Neutrophil (primary cell): ENCODE data around the gene EEF1G.

ENCODE experiments used
- H3K27ac ChIP-seq: fragments of 200-600 bp; sonication (generic); 2 replicates; pipeline ENCODE4 v1.5.1; 2016; ENCODE audit warnings: mild to moderate bottlenecking, moderate library complexity
- H3K27me3 ChIP-seq: fragments of 200-600 bp; sonication (generic); 2 replicates; pipeline ENCODE4 v1.6.0; 2016; ENCODE audit warnings: mild to moderate bottlenecking
- H3K36me3 ChIP-seq: fragments of 200-600 bp; sonication (generic); 2 replicates; pipeline ENCODE4 v1.5.1; 2017
- H3K4me1 ChIP-seq, 2 experiments: fragments of 200-600 bp in 1 of 2; sonication (generic) in 1 of 2; 1 replicate in 1 of 2; 2 replicates in 1 of 2; pipeline versions ENCODE4 v1.5.1 to v1.6.1; 2013 to 2016; ENCODE audit warnings: low read depth in 1 of 2, low read length in 1 of 2, mild to moderate bottlenecking in 1 of 2, moderate library complexity in 1 of 2; ENCODE audit not compliant: control insufficient read depth in 1 of 2, insufficient read depth in 1 of 2
- H3K4me3 ChIP-seq, 2 experiments: fragments of 200-600 bp in 1 of 2; sonication (generic) in 1 of 2; 1 replicate in 1 of 2; 2 replicates in 1 of 2; pipeline ENCODE4 v1.5.1; 2013 to 2016; ENCODE audit warnings: low read depth in 1 of 2, low read length in 1 of 2, mild to moderate bottlenecking in 1 of 2, moderate library complexity in 1 of 2
- H3K9me3 ChIP-seq: fragments of 200-600 bp; sonication (generic); 2 replicates; pipeline ENCODE4 v1.5.1; 2016
- TF ChIP-seq, protein P1 (sequence below): fragments of 200-600 bp; sonication (generic); IDR thresholded peaks from 2 replicates; pipeline ENCODE4 v1.5.1; 2016; ENCODE audit warnings: antibody characterized with exemption

The EEF1G gene

DNA sequence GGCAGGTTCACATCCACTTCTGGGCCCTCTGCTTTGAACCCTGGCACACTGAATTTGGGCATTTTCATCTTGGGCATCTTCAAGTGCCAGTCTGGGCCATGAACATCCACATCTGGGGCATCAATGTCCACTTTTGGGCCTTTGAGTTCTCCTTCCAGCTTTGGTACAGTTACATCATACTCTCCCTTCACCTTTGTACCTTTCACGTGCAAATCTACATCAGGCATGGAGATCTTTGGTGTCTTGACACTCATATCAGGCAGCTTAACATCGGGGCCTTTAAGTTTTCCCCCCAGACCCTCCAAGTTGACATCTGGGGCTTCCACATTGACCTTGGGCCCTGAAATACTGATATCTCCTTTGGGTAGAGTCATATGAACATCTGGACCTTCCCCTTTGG, 41.6 kb downstream of the EEF1G start:
- Histone ChIP-seq H3K36me3 (no peaks in the 10 kb centered on the region), H3K27ac (no peak overlapping the region), H3K9me3 (no peaks in the 10 kb centered on the region), H3K4me1 (no peaks in the 10 kb centered on the region), H3K4me3 (no peak overlapping the region), H3K27me3 (no peaks in the 10 kb centered on the region)
- TF ChIP-seq, protein P1, sequence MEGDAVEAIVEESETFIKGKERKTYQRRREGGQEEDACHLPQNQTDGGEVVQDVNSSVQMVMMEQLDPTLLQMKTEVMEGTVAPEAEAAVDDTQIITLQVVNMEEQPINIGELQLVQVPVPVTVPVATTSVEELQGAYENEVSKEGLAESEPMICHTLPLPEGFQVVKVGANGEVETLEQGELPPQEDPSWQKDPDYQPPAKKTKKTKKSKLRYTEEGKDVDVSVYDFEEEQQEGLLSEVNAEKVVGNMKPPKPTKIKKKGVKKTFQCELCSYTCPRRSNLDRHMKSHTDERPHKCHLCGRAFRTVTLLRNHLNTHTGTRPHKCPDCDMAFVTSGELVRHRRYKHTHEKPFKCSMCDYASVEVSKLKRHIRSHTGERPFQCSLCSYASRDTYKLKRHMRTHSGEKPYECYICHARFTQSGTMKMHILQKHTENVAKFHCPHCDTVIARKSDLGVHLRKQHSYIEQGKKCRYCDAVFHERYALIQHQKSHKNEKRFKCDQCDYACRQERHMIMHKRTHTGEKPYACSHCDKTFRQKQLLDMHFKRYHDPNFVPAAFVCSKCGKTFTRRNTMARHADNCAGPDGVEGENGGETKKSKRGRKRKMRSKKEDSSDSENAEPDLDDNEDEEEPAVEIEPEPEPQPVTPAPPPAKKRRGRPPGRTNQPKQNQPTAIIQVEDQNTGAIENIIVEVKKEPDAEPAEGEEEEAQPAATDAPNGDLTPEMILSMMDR: no peak

DNA sequence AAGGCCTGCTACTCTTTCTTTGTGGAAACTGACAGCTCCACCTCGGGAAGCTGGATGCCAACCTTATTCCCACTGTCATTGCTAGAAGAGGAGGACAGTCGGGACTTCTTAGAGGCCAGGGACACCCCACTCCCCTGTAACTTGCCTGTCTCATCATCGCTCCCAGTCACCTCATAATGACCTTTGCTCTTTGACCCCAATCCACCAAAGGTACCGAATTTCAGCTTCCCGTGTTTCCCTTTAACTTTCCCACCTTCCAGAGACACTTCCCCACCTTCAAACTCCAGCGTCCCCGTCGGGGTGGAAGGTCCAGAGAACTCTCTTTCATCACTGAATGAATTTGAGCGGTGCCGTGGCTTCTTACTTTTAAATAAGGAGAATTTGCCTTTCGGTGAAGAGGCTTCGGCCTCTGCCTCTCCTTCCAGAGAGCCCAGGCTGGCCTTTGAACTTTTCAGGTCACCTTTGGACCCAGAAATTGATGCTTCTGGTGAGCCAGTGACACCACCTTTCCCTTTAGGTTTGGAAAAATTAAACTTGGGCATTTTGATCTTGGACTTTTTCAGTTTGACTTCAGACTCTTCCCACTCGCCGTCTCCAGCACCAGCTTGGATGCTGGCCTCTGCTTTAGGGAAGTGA, 56.8 kb downstream of the EEF1G start:
- Histone ChIP-seq H3K27ac (no peak overlapping the region), H3K27me3 (no peaks in the 10 kb centered on the region), H3K4me1 (no peaks in the 10 kb centered on the region), H3K4me3 (no peak overlapping the region), H3K36me3 (no peaks in the 10 kb centered on the region), H3K9me3 (no peaks in the 10 kb centered on the region)
- TF ChIP-seq, protein P1: no peak

DNA sequence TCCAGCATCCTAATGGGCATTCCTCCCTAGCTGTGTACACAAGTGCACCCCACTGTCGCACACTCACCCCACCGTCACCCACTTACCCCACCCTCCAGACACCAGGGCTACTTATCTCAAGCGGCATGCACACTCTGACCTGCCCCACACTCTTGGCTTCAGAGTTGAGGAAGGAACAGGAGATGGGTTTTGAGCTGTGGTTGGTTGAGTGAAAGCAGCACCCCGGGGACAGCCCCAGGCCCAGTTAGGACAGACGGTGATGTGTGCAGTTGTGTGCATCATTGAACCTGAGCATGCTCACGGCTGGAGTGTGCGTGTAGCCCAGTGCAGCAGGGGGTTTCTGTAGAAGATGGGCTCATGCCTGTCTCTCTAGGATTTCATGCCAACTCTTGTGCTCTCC, 59.5 kb downstream of the EEF1G start:
- Histone ChIP-seq H3K4me1 (no peaks in the 10 kb centered on the region), H3K27me3 (peaks cover 1% of the 10 kb centered on the region), H3K9me3 (no peaks in the 10 kb centered on the region), H3K27ac (no peak overlapping the region), H3K4me3 (no peak overlapping the region), H3K36me3 (no peaks in the 10 kb centered on the region)
- TF ChIP-seq, protein P1: no peak

DNA sequence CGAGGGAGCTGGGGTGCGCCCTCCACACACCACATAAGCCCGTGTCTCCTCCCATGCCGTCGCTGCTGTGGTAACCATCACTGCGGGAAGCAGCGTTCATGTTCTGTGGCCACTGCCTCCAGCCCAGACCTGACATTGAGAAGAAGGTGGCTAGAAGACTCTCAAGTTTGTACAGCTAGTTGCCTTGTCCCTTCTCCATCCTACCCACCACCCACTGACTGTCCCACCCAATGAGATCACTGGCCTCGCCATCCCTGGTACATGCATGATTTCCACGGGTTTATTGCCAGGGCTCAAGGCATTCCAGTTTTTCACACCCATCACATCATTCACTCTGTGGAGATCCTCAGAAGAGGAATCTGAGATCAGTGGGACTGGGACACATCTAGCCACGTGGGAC, 60.1 kb downstream of the EEF1G start:
- Histone ChIP-seq H3K27ac (no peak overlapping the region), H3K4me3 (no peak overlapping the region), H3K9me3 (no peaks in the 10 kb centered on the region), H3K36me3 (no peaks in the 10 kb centered on the region), H3K4me1 (no peaks in the 10 kb centered on the region), H3K27me3 (peaks cover 7% of the 10 kb centered on the region)
- TF ChIP-seq, protein P1: no peak

DNA sequence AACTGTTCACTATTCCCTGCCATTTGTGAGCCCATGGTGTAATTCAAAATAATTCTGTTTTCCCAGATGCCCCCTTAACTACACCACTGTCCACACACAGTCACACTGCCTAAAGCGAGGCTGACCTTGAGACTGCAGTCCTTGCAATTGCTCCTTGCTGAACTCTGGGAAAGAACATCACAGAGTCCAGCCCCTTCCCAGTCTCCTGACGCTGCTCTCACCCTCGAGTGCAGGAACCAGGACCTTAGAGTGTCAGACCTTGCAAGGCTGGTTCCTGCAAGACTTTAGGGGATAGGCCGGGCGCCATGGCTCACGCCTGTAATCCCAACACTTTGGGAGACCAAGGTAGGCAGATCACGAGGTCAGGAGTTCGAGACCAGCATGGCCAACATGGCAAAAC, 60.7 kb downstream of the EEF1G start:
- TF ChIP-seq, protein P1: no peak
- Histone ChIP-seq H3K27me3 (peaks cover 12% of the 10 kb centered on the region), H3K36me3 (no peaks in the 10 kb centered on the region), H3K9me3 (no peaks in the 10 kb centered on the region), H3K4me1 (no peaks in the 10 kb centered on the region), H3K4me3 (no peak overlapping the region), H3K27ac (no peak overlapping the region)
